Esophagus squamous epithelium (tissue), 5 donors: ENCODE results near the gene NTN5. TPM values are rescaled to one million over a fixed set of nuclear protein-coding genes. Genes with fewer than 3 reads are reported as not detected.

Source experiments
- DNase-seq: peaks from one replicate; lab custom pipeline; 2025; lab: John Stamatoyannopoulos, UW
- H3K27ac ChIP-seq, 4 donors: fragments of 200-600 bp; sonication (generic); one replicate each; pipeline ENCODE4 v1.5.1; 2016 to 2019; ENCODE audit warnings: mild to moderate bottlenecking in 1 of 4
- H3K27me3 ChIP-seq, 4 donors: fragments of 200-600 bp; sonication (generic); 1 replicate in 3 of 4; 2 replicates in 1 of 4; pipeline versions ENCODE4 v1.5.1 to v1.6.0; 2017 to 2021; ENCODE audit warnings: antibody characterized with exemption in 1 of 4
- H3K36me3 ChIP-seq, 3 donors: fragments of 200-600 bp; sonication (generic); one replicate each; pipeline ENCODE4 v1.5.1; 2016 to 2019
- H3K4me1 ChIP-seq, 3 donors: fragments of 200-600 bp; sonication (generic); one replicate each; pipeline ENCODE4 v1.5.1; 2017 to 2019
- H3K4me3 ChIP-seq, 4 donors: fragments of 200-600 bp; sonication (generic); 1 replicate in 3 of 4; 2 replicates in 1 of 4; pipeline ENCODE4 v1.5.1; 2016 to 2019; ENCODE audit warnings: mild to moderate bottlenecking in 2 of 4, moderate library complexity in 1 of 4
- H3K9me3 ChIP-seq, 3 donors: fragments of 200-600 bp; sonication (generic); one replicate each; pipeline ENCODE4 v1.5.1; 2016 to 2019
- POLR2A ChIP-seq, 4 donors: fragments of 450-650 bp; IDR thresholded peaks; one replicate each; pipeline ENCODE4 v1.6.1; 2017; ENCODE audit warnings: antibody characterized with exemption in 4 of 4, mild to moderate bottlenecking in 4 of 4, moderate library complexity in 3 of 4
- WGBS, 2 donors: methylation state at CpG; one replicate each; pipeline ENCODE4 v1.1.5; 2018; 5-methylcytosine and 5-hydroxymethylcytosine counted together
- intact Hi-C: fragments of 100-400 bp; cut with DNase I; formaldehyde crosslinking; loops from one replicate; pipeline ENCODE4 v1.15.0; 2022
- total RNA-seq, 4 donors: library from RNA; depleted of rRNA; stranded (reverse); fragments of >200 nt; gene quantifications; one replicate each; pipeline ENCODE4 v1.1.0, GENCODE V29; 2016
- TF ChIP-seq, protein P1 (sequence below), 6 experiments: fragments of 450-650 bp in 4 of 6; fragments of 200-600 bp in 2 of 6; sonication (generic) in 2 of 6; IDR thresholded peaks; one replicate each; pipeline ENCODE4 v1.5.1; 2016 to 2019; ENCODE audit warnings: antibody characterized with exemption in 6 of 6, mild to moderate bottlenecking in 4 of 6, moderate library complexity in 4 of 6
- donor health status: DM: yes; HTN: yes; CAD: no.

The NTN5 gene, protein sequence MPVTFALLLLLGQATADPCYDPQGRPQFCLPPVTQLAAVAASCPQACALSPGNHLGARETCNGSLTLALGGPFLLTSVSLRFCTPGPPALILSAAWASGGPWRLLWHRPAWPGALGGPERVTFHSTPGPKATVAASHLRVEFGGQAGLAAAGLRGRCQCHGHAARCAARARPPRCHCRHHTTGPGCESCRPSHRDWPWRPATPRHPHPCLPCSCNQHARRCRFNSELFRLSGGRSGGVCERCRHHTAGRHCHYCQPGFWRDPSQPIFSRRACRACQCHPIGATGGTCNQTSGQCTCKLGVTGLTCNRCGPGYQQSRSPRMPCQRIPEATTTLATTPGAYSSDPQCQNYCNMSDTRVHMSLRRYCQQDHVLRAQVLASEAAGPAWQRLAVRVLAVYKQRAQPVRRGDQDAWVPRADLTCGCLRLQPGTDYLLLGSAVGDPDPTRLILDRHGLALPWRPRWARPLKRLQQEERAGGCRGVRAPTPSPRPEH
- under 1 TPM in 1 of 4 donors, not detected in 3; 0.57 TPM for total RNA-seq

DNA sequence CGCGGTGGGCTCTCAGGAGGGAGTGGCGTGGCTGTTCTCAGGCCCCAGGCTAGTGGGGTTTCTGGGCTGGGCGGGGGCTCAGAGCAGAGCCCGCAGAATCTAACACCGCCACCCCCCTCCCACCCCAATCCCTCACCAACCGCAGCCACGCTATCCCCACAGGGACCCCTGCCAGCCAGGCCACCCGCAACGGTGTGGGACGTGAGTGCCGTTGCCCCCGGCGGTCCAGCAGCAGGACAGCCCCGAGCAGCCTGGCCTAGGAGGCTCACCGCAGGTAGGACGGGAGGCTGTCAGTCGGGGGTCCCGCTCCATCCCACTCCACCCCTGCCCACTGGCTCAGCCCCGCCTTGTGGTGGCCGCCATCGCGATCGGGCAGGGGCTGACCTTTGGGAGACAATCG lies at the start of gene NTN5:
Gene NTN5 (minus strand): TSS at position 24 of the 400 bp plus-strand sequence. CDS start 2,031 bp downstream, outside the sequence.
- no peaks in the 10 kb centered on the region for H3K36me3 ChIP-seq
- DNase-seq: no peak
- no peak within 1 kb of the TSS for H3K27ac ChIP-seq
- no peaks in the 10 kb centered on the region for H3K27me3 ChIP-seq
- H3K4me1 ChIP-seq: peaks cover 0 to 23% (median 8%) of the 10 kb centered on the region in 3 donors
- intact Hi-C loops: no loop called here
- WGBS, 2 donors: 84 to 98% methylated on average over 11 of the region's 25 CpGs
- TF ChIP-seq, protein P1, sequence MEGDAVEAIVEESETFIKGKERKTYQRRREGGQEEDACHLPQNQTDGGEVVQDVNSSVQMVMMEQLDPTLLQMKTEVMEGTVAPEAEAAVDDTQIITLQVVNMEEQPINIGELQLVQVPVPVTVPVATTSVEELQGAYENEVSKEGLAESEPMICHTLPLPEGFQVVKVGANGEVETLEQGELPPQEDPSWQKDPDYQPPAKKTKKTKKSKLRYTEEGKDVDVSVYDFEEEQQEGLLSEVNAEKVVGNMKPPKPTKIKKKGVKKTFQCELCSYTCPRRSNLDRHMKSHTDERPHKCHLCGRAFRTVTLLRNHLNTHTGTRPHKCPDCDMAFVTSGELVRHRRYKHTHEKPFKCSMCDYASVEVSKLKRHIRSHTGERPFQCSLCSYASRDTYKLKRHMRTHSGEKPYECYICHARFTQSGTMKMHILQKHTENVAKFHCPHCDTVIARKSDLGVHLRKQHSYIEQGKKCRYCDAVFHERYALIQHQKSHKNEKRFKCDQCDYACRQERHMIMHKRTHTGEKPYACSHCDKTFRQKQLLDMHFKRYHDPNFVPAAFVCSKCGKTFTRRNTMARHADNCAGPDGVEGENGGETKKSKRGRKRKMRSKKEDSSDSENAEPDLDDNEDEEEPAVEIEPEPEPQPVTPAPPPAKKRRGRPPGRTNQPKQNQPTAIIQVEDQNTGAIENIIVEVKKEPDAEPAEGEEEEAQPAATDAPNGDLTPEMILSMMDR (IDR thresholded peaks at IDR 0.05): no peak
- no peak for TF ChIP-seq POLR2A (IDR thresholded peaks at IDR 0.05)
- H3K9me3 ChIP-seq: no peaks in the 10 kb centered on the region
- H3K4me3 ChIP-seq: no peak within 1 kb of the TSS

DNA sequence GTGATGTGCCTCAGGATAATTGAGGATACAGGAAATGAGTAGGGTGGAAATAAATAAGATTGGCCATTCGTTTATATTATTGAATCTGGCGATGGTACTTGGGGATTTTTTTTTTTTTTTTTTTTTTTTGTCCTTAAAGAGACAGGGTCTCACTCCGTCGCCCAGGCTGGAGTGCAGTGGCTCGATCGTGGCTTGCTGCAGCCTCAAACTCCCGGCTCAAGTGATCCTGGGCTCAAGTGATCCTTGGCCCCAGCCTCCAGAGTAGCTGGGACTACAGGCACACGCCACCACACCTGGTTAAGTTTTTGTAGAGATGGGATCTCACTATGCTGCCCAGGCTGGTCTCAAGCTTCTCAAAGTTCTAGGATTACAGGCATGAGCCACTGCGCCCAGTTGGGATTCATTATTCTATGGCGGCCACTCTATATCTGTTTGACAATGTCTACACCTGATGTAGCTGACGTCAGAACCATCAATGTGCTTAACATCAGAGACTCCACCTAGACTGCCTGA lies 49.4 kb upstream of the NTN5 start:
- no peaks in the 10 kb centered on the region for H3K27me3 ChIP-seq
- 75 to 83% methylated on average over 9 to 11 of the region's 11 CpGs for WGBS, 2 donors
- intact Hi-C loops: no loop called here
- TF ChIP-seq, protein P1 (IDR thresholded peaks at IDR 0.05): no peak
- TF ChIP-seq POLR2A (IDR thresholded peaks at IDR 0.05): no peak
- peaks cover 0 to 60% (median 23%) of the 10 kb centered on the region in 3 donors for H3K4me1 ChIP-seq
- no peak overlapping the region for H3K4me3 ChIP-seq
- H3K9me3 ChIP-seq: no peaks in the 10 kb centered on the region
- H3K27ac ChIP-seq: no peak overlapping the region
- H3K36me3 ChIP-seq: peaks cover 0 to 6% (median 0%) of the 10 kb centered on the region in 3 donors
- DNase-seq: no peak

DNA sequence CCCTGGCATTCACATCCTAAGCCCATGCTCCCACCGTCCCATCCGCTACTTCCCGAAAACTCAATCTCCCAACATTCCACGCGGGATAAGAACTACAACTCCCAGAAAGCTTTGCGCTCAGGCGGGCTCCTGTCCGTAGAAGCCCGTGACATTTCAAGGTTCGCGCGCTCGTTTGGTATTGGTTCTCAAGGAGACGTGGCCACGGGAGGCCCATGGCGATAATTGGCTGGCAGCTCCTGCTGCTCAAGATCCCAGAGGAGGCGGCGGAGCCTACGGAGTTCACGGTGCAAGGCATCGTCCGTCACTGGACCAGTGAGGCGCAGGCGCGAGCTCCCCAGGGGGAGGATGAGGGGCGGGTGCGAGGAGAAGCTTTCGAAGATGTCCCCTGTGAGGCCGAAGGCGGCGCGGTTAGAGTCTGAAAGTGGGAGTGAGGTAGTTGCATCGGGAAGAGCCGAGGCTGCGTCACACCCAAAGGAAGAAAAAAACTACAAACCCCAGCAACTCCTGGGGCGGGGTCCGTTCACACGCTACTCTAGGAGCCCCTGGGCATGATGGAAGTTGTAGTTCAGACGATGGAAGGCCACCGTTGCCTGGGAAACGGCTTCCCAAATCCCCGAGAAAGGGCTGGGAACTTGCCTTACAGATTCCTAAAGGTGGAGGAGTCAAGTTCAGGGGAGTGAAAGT lies 47.9 kb upstream of the NTN5 start:
- intact Hi-C loops: no loop called here
- peaks cover 10 to 69% (median 37%) of the 10 kb centered on the region in 3 donors for H3K4me1 ChIP-seq
- peak overlapping the region; percentile 76 to 92 (median 90) for H3K27ac ChIP-seq
- peaks cover 0 to 6% (median 0%) of the 10 kb centered on the region in 3 donors for H3K36me3 ChIP-seq
- peak overlapping the region; percentile 40 to 75 (median 60) for H3K4me3 ChIP-seq
- H3K27me3 ChIP-seq: no peaks in the 10 kb centered on the region
- TF ChIP-seq POLR2A (IDR thresholded peaks at IDR 0.05): no peak
- TF ChIP-seq, protein P1 (IDR thresholded peaks at IDR 0.05): no peak
- 12 to 13% methylated on average over 17 to 18 of the region's 42 CpGs for WGBS, 2 donors
- peak; percentile 83 for DNase-seq
- H3K9me3 ChIP-seq: no peaks in the 10 kb centered on the region

DNA sequence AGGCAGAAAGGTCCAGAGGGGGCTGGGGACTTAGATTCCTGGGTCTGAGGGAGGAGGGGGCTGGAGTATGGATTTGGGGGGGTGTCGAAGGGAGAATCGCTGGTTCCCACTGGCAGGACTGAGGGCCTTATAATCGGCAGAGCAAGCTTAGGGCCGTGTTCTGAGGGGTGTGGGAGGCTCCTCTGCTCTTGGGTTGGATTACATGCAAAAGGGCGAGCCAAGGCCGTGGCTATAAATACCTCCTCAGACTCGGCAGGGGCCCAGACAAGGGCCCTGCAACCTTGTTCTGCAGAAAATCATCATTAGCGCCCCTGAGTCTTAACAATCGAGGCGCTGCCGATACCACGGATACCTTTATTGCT lies 47.4 kb upstream of the NTN5 start:
- intact Hi-C loops: no loop called here
- peaks cover 16 to 69% (median 42%) of the 10 kb centered on the region in 3 donors for H3K4me1 ChIP-seq
- peak overlapping the region in 3 of 4 donors; percentile 60 to 75 (median 60) for H3K4me3 ChIP-seq
- no peaks in the 10 kb centered on the region for H3K27me3 ChIP-seq
- no peak for DNase-seq
- H3K36me3 ChIP-seq: peaks cover 0 to 6% (median 0%) of the 10 kb centered on the region in 3 donors
- H3K27ac ChIP-seq: peak overlapping the region; percentile 76 to 92 (median 90)
- WGBS, 2 donors: 30 to 39% methylated on average over 6 to 12 of the region's 12 CpGs
- no peaks in the 10 kb centered on the region for H3K9me3 ChIP-seq
- TF ChIP-seq POLR2A (IDR thresholded peaks at IDR 0.05): no peak
- TF ChIP-seq, protein P1 (IDR thresholded peaks at IDR 0.05): no peak
